ENCODE results near the gene TSPAN14.

The TSPAN14 gene

GRCh38 chr10:80509108-80509402 lies 54.9 kb downstream of the TSPAN14 start:
- no peak for DNase-seq

- DNase-seq = no peak
Measured at GRCh38 chr10:80509403-80510161, 55.5 kb downstream of the TSPAN14 start.

GRCh38 chr10:80512031-80512526 lies 58.0 kb downstream of the TSPAN14 start:
- DNase-seq = no peak

GRCh38 chr10:80513106-80513505 lies 59.0 kb downstream of the TSPAN14 start:
- no peak for DNase-seq

GRCh38 chr10:80515511-80515910 lies 61.4 kb downstream of the TSPAN14 start:
- DNase-seq = no peak

GRCh38 chr10:80515941-80516340 lies 61.8 kb downstream of the TSPAN14 start:
- DNase-seq = no peak

GRCh38 chr10:80516506-80517075 lies 62.5 kb downstream of the TSPAN14 start:
- DNase-seq = no peak

GRCh38 chr10:80517416-80518142 lies 63.5 kb downstream of the TSPAN14 start:
- no peak for DNase-seq

- DNase-seq = no peak
Measured at GRCh38 chr10:80518143-80518806, 64.2 kb downstream of the TSPAN14 start.

GRCh38 chr10:80518807-80519360 lies 64.8 kb downstream of the TSPAN14 start:
- no peak for DNase-seq

GRCh38 chr10:80519936-80520650 lies 66.0 kb downstream of the TSPAN14 start:
- no peak for DNase-seq

- no peak for DNase-seq
Measured at GRCh38 chr10:80520661-80521470, 66.8 kb downstream of the TSPAN14 start.

- DNase-seq = no peak
Measured at GRCh38 chr10:80522756-80523363, 68.8 kb downstream of the TSPAN14 start.

- no peak for DNase-seq
Measured at GRCh38 chr10:80523773-80524172, 69.7 kb downstream of the TSPAN14 start.

GRCh38 chr10:80524190-80524909 lies 70.2 kb downstream of the TSPAN14 start:
- DNase-seq = no peak

- DNase-seq = no peak
Measured at GRCh38 chr10:80526218-80526617, 72.1 kb downstream of the TSPAN14 start.

- no peak for DNase-seq
Measured at GRCh38 chr10:80526742-80527141, 72.6 kb downstream of the TSPAN14 start.

- DNase-seq = no peak
Measured at GRCh38 chr10:80528185-80528700, 74.1 kb downstream of the TSPAN14 start.

GRCh38 chr10:80528901-80529300 lies 74.8 kb downstream of the TSPAN14 start:
- DNase-seq = no peak

GRCh38 chr10:80529604-80530003 lies 75.5 kb downstream of the TSPAN14 start:
- peak; percentile 27 for DNase-seq

All from stimulated activated CD4-positive, alpha-beta T cell treated with anti-CD3 and anti-CD28 coated beads, Interleukin-4, amount 100 ng/mL, for 24 hours (primary cell).